Measurements from ENCODE around the gene FAM234B.

- no peak for TF ChIP-seq POLR2A (IDR thresholded peaks at IDR 0.05)
- no peak for TF ChIP-seq CTCF (IDR thresholded peaks at IDR 0.05)
These were observed 38.5 kb upstream of the FAM234B start for GRCh38 chr12:13005649-13006048.
